Thymus (tissue), 14 donors: ENCODE measurements around the gene GTPBP6. TPM values are rescaled to one million over a fixed set of nuclear protein-coding genes. Genes with fewer than 3 reads are reported as not detected.

Experiments
- DNase-seq, 9 donors: peaks; one replicate each; pipeline ENCODE4 v3.0.0-alpha.2; 2013; ENCODE audit warnings: low spot score in 9 of 9, low read depth in 6 of 9, missing footprints in 1 of 9
- H3K27ac ChIP-seq, 2 donors: one replicate each; pipeline ENCODE4 v1.5.1; 2013; ENCODE audit warnings: control low read depth in 1 of 2, low read depth in 1 of 2, low read length in 1 of 2, mild to moderate bottlenecking in 1 of 2, moderate library complexity in 1 of 2
- H3K27me3 ChIP-seq, 2 donors: one replicate each; pipeline ENCODE4 v1.5.1; 2013; ENCODE audit warnings: low read length in 1 of 2; ENCODE audit not compliant: control insufficient read depth in 2 of 2, insufficient read depth in 1 of 2
- H3K36me3 ChIP-seq, 2 donors: one replicate each; pipeline ENCODE4 v1.5.1; 2013; ENCODE audit warnings: low read length in 1 of 2, mild to moderate bottlenecking in 1 of 2, moderate library complexity in 1 of 2; ENCODE audit not compliant: control insufficient read depth in 2 of 2, insufficient read depth in 2 of 2
- H3K4me1 ChIP-seq, 2 donors: one replicate each; pipeline ENCODE4 v1.5.1; 2013; ENCODE audit warnings: low read length in 2 of 2; ENCODE audit not compliant: control insufficient read depth in 2 of 2, insufficient read depth in 2 of 2
- H3K4me3 ChIP-seq, 2 donors: one replicate each; pipeline ENCODE4 v1.5.1; 2013; ENCODE audit warnings: low read length in 2 of 2, control low read depth in 1 of 2, mild to moderate bottlenecking in 1 of 2
- H3K9me3 ChIP-seq, 2 donors: one replicate each; pipeline ENCODE4 v1.5.1; 2013; ENCODE audit warnings: low read length in 1 of 2, mild to moderate bottlenecking in 1 of 2; ENCODE audit not compliant: control insufficient read depth in 2 of 2, insufficient read depth in 1 of 2
- WGBS: extraction: QIAGEN DNeasy Blood & Tissue Kit; methylation state at CpG from one replicate; pipeline ENCODE4 v1.1.7; 2013; 5-methylcytosine and 5-hydroxymethylcytosine counted together
- long read RNA-seq, 10 donors: transcript quantifications; one replicate each; lab custom pipeline, GENCODE V29; 2026
- polyA plus RNA-seq: library from polyadenylated mRNA; stranded (reverse); fragments of 200-250 nt; gene quantifications from one replicate; pipeline ENCODE4 v1.2.3, GENCODE V29; 2013
- total RNA-seq: library from RNA; stranded (reverse); fragments of 120-200 nt; gene quantifications from one replicate; pipeline ENCODE4 v1.2.4, GENCODE V29; 2013
- donor health status: healthy.

The GTPBP6 gene
- total RNA-seq = 26.0 TPM
- polyA plus RNA-seq = 64.9 TPM
- long read RNA-seq, donor 1, partial matches to known transcripts = 0 of 2 reads
- long read RNA-seq, donor 1, other reads (novel, unspliced or antisense) = 0 of 2 reads
- long read RNA-seq, donor 2, transcript GTPBP6-201 (10 exons, 1,907 nt) = major isoform, 13 of 13 reads
- long read RNA-seq, donor 2, partial matches to known transcripts = 0 of 13 reads
- long read RNA-seq, donor 2, other reads (novel, unspliced or antisense) = 0 of 13 reads
- long read RNA-seq, donor 3, transcript GTPBP6-201 (10 exons, 1,907 nt) = major isoform, 25 of 47 reads
- long read RNA-seq, donor 3, transcript GTPBP6-202 (4 exons, 2,016 nt) = minor isoform, 5 of 47 reads
- long read RNA-seq, donor 3, partial matches to known transcripts = 17 of 47 reads
- long read RNA-seq, donor 3, other reads (novel, unspliced or antisense) = 0 of 47 reads
- long read RNA-seq, donor 4, transcript GTPBP6-201 (10 exons, 1,907 nt) = major isoform, 5 of 6 reads
- long read RNA-seq, donor 4, partial matches to known transcripts = 0 of 6 reads
- long read RNA-seq, donor 4, other reads (novel, unspliced or antisense) = 0 of 6 reads
- long read RNA-seq, donor 5, transcript GTPBP6-202 (4 exons, 2,016 nt) = minor isoform, 8 of 26 reads
- long read RNA-seq, donor 5, transcript GTPBP6-201 (10 exons, 1,907 nt) = major isoform, 11 of 26 reads
- long read RNA-seq, donor 5, partial matches to known transcripts = 7 of 26 reads
- long read RNA-seq, donor 5, other reads (novel, unspliced or antisense) = 0 of 26 reads
- long read RNA-seq, donor 6, transcript GTPBP6-201 (10 exons, 1,907 nt) = major isoform, 8 of 10 reads
- long read RNA-seq, donor 6, partial matches to known transcripts = 0 of 10 reads
- long read RNA-seq, donor 6, other reads (novel, unspliced or antisense) = 0 of 10 reads
- long read RNA-seq, donor 7, partial matches to known transcripts = 0 of 4 reads
- long read RNA-seq, donor 7, other reads (novel, unspliced or antisense) = 0 of 4 reads
- long read RNA-seq, donor 8, partial matches to known transcripts = 0 of 4 reads
- long read RNA-seq, donor 8, other reads (novel, unspliced or antisense) = 0 of 4 reads
- long read RNA-seq, donor 9, transcript GTPBP6-201 (10 exons, 1,907 nt) = major isoform, 9 of 12 reads
- long read RNA-seq, donor 9, partial matches to known transcripts = 0 of 12 reads
- long read RNA-seq, donor 9, other reads (novel, unspliced or antisense) = 0 of 12 reads
- long read RNA-seq, donor 10, transcript GTPBP6-201 (10 exons, 1,907 nt) = major isoform, 6 of 10 reads
- long read RNA-seq, donor 10, partial matches to known transcripts = 0 of 10 reads
- long read RNA-seq, donor 10, other reads (novel, unspliced or antisense) = 0 of 10 reads

DNA sequence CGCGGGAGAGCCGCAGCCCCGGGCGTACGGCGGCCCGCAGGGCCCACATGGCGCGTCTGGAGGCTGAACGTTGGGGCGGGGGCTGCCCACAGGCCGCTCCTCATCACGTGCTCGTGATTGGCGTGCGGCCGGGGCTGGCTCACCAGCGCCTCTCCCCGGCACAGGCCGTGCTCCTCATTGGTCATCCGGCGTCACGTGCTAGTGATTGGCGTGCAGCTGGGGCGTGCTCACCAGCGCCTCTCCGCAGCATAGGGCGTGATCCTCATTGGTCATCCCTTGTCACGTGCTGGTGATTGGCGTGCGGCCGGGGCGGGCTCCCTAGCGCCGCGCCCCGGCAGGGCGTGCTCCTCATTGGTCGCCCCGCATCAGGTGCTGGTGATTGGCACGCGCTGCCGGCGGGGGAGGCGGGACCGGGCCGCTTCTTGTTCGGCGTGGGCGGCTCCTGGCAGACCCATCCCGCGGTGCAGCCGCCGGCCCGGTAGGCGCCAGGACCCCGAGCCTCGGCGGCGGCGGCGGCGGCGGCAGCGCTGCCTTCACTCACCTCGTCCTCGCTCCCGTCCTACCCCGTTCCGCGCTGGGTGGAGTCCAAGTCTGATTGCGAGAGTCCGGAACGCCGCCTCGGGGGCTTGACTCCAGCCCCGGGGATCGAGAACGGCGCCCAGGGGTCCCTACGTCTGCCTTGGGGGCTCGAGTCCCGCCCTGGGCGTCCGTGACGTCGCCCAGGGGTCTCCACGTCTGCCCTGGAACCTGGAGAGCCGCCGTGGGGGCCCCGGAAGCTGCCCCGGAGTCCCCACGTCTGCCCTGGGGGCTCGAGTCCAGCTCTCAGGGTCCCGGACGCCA lies at the start of gene GTPBP6:
TSS of gene GTPBP6 (minus strand) at position 58 of the 840 bp plus-strand sequence. CDS start at position 49, 9 bp downstream.
- Histone ChIP-seq H3K9me3 (peaks cover 0 to 8% of the 10 kb centered on the region in 2 donors), H3K27ac (peak within 1 kb of the TSS; percentile 97 to 99), H3K36me3 (peaks cover 10 to 28% of the 10 kb centered on the region in 2 donors), H3K4me1 (peaks cover 13 to 14% of the 10 kb centered on the region in 2 donors), H3K27me3 (peaks cover 0 to 3% of the 10 kb centered on the region in 2 donors), H3K4me3 (peak within 1 kb of the TSS; percentile 76 to 99)
- under 1% methylated on average over 97 of the region's 97 CpGs for WGBS
- peak; percentile 96 to 100 (median 100) for DNase-seq

DNA sequence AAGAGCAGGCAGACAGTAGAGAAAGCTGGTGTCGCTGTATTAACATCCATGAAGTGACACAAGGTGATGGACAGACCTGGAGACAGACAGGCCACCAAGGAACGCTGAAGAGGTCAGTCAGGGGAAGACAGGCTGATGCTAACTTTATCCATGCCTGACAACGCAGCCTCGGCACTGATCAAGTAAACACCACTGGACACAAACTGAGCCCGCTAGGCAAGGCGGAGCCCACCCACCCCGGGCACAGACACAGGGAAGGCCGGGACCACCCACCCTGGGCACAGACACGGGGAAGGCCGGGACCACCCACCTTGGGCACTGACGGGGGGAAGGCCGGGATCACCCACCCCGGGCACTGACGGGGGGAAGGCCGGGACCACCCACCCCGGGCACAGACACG lies 49.3 kb upstream of the GTPBP6 start:
- Histone ChIP-seq H3K27me3 (peaks cover 3 to 15% of the 10 kb centered on the region in 2 donors), H3K9me3 (peaks cover 8 to 15% of the 10 kb centered on the region in 2 donors), H3K36me3 (peaks cover 0 to 16% of the 10 kb centered on the region in 2 donors), H3K4me1 (peaks cover 31 to 39% of the 10 kb centered on the region in 2 donors), H3K27ac (no peak overlapping the region), H3K4me3 (no peak overlapping the region)
- DNase-seq = no peak
- 96% methylated on average over 17 of the region's 17 CpGs for WGBS

DNA sequence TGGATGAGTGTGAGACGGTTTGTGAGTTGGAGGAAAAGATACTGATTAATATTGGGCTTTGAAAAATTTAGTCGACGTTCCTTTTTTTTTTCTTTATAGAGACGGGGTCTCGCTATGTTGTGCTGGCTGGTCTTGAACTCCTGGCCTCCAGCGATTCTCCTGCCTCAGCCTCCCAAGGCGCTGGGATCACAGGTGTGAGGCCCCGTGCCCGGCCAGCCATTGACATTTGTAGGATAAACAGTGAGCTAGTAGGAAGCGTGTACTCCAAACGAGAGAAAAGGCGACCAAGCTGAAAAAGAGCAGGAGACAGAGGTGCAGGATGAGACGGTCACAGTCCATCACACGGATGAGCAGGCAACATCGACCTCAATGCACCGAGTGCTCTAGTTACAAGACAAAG lies 48.8 kb upstream of the GTPBP6 start:
- H3K36me3 ChIP-seq = peaks cover 0 to 16% of the 10 kb centered on the region in 2 donors
- peaks cover 8 to 19% of the 10 kb centered on the region in 2 donors for H3K9me3 ChIP-seq
- H3K27ac ChIP-seq = no peak overlapping the region
- peaks cover 3 to 10% of the 10 kb centered on the region in 2 donors for H3K27me3 ChIP-seq
- 92% methylated on average over 16 of the region's 16 CpGs for WGBS
- DNase-seq = no peak
- no peak overlapping the region for H3K4me3 ChIP-seq
- peaks cover 26 to 36% of the 10 kb centered on the region in 2 donors for H3K4me1 ChIP-seq

GRCh38 chrX:363621-364375 lies 45.2 kb upstream of the GTPBP6 start:
- no peak for DNase-seq
- Histone ChIP-seq H3K27me3 (no peaks in the 10 kb centered on the region), H3K9me3 (peaks cover 30 to 48% of the 10 kb centered on the region in 2 donors), H3K27ac (no peak overlapping the region), H3K4me1 (peaks cover 0 to under 1% of the 10 kb centered on the region in 2 donors), H3K4me3 (no peak overlapping the region), H3K36me3 (peaks cover 26 to 46% of the 10 kb centered on the region in 2 donors)
- 98% methylated on average over 37 of the region's 37 CpGs for WGBS

- DNase-seq = no peak
- peaks cover 0 to 2% of the 10 kb centered on the region in 2 donors for H3K4me1 ChIP-seq
- 82% methylated on average over 38 of the region's 38 CpGs for WGBS
- no peak overlapping the region for H3K27ac ChIP-seq
- peaks cover 31 to 55% of the 10 kb centered on the region in 2 donors for H3K9me3 ChIP-seq
- H3K27me3 ChIP-seq = no peaks in the 10 kb centered on the region
- H3K4me3 ChIP-seq = no peak overlapping the region
- peaks cover 28 to 51% of the 10 kb centered on the region in 2 donors for H3K36me3 ChIP-seq
Measured at GRCh38 chrX:362937-363620, 44.5 kb upstream of the GTPBP6 start.

- Histone ChIP-seq H3K27ac (no peak overlapping the region), H3K27me3 (no peaks in the 10 kb centered on the region), H3K9me3 (peaks cover 31 to 58% of the 10 kb centered on the region in 2 donors), H3K4me1 (peaks cover 6% of the 10 kb centered on the region in 2 donors), H3K4me3 (no peak overlapping the region), H3K36me3 (peaks cover 32 to 54% of the 10 kb centered on the region in 2 donors)
- no peak for DNase-seq
- 98% methylated on average over 13 of the region's 13 CpGs for WGBS
Measured at GRCh38 chrX:362351-362750, 43.8 kb upstream of the GTPBP6 start.
